Measurements from ENCODE around the gene AUTS2. TPM values are rescaled to one million over a fixed set of nuclear protein-coding genes. Genes with fewer than 3 reads are reported as not detected.

AUTS2 gene
- polyA plus RNA-seq, 1 donor from 2014 or later = 97.3 TPM

- Histone ChIP-seq H3K27me3 (ENCODE audit: insufficient read depth, low read depth, low read length) (no peaks in the 10 kb centered on the region), H3K4me2 (ENCODE audit: low read length) (no peak overlapping the region), H2AFZ (ENCODE audit: low read depth, low read length) (no peak overlapping the region), H3K4me3 (ENCODE audit: low read length) (no peak overlapping the region), H3F3A (ENCODE audit: insufficient read depth, low read length, poor library complexity, severe bottlenecking) (no peaks in the 10 kb centered on the region), H3K36me3 (ENCODE audit: insufficient read depth, low read length) (no peaks in the 10 kb centered on the region), H3K27ac (ENCODE audit: low read length) (no peak overlapping the region), H3K9ac (ENCODE audit: low read length) (no peak overlapping the region), H4K20me1 (ENCODE audit: insufficient read depth) (peaks cover 89% of the 10 kb centered on the region), H3K79me2 (replicated peaks; ENCODE audit: insufficient read depth, low read length) (peaks cover 94% of the 10 kb centered on the region), H3K9me2 (ENCODE audit: insufficient read depth, low read length) (no peaks in the 10 kb centered on the region), H3K9me3 (ENCODE audit: low read length) (no peaks in the 10 kb centered on the region)
- TF ChIP-seq EP300 (conservative IDR thresholded peaks at IDR 0.05; ENCODE audit: poor library complexity, severe bottlenecking) = no peak
- no peak for TF ChIP-seq MXI1 (conservative IDR thresholded peaks at IDR 0.05; ENCODE audit: poor library complexity, severe bottlenecking)
- no peak for TF ChIP-seq SMC3 (conservative IDR thresholded peaks at IDR 0.05; ENCODE audit: poor library complexity)
- TF ChIP-seq TAF1 (IDR thresholded peaks at IDR 0.05; ENCODE audit: low read depth) = no peak
- no peak for TF ChIP-seq POLR2AphosphoS5 (IDR thresholded peaks at IDR 0.05)
- no peak for TF ChIP-seq REST (IDR thresholded peaks at IDR 0.05; ENCODE audit: borderline replicate concordance)
- TF ChIP-seq CTCF (IDR thresholded peaks at IDR 0.05; ENCODE audit: poor library complexity, severe bottlenecking) = no peak
- no peak for TF ChIP-seq EZH2 (IDR thresholded peaks at IDR 0.05; ENCODE audit: borderline replicate concordance, insufficient read depth, low read length, poor library complexity, severe bottlenecking)
- no peak for TF ChIP-seq RAD21 (conservative IDR thresholded peaks at IDR 0.05)
Measured at GRCh38 chr7:70749831-70750230, 1151.6 kb downstream of the AUTS2 start.

GRCh38 chr7:70751895-70752294, 1153.6 kb downstream of the AUTS2 start:
- peaks cover 86% of the 10 kb centered on the region for H4K20me1 ChIP-seq (ENCODE audit: insufficient read depth)
- H3K9me3 ChIP-seq (ENCODE audit: low read length) = no peaks in the 10 kb centered on the region
- H2AFZ ChIP-seq (ENCODE audit: low read depth, low read length) = no peak overlapping the region
- no peak overlapping the region for H3K27ac ChIP-seq (ENCODE audit: low read length)
- no peaks in the 10 kb centered on the region for H3K27me3 ChIP-seq (ENCODE audit: insufficient read depth, low read depth, low read length)
- TF ChIP-seq TAF1 (IDR thresholded peaks at IDR 0.05; ENCODE audit: low read depth) = no peak
- H3K36me3 ChIP-seq (ENCODE audit: insufficient read depth, low read length) = no peaks in the 10 kb centered on the region
- no peaks in the 10 kb centered on the region for H3K9me2 ChIP-seq (ENCODE audit: insufficient read depth, low read length)
- no peaks in the 10 kb centered on the region for H3F3A ChIP-seq (ENCODE audit: insufficient read depth, low read length, poor library complexity, severe bottlenecking)
- no peak overlapping the region for H3K9ac ChIP-seq (ENCODE audit: low read length)
- H3K79me2 ChIP-seq (replicated peaks; ENCODE audit: insufficient read depth, low read length) = peaks cover 94% of the 10 kb centered on the region
- no peak overlapping the region for H3K4me3 ChIP-seq (ENCODE audit: low read length)
- no peak overlapping the region for H3K4me2 ChIP-seq (ENCODE audit: low read length)

GRCh38 chr7:70752794-70753241, 1154.5 kb downstream of the AUTS2 start:
- Histone ChIP-seq H3K27ac (ENCODE audit: low read length) (no peak overlapping the region), H2AFZ (ENCODE audit: low read depth, low read length) (no peak overlapping the region), H3K9ac (ENCODE audit: low read length) (no peak overlapping the region), H3K27me3 (ENCODE audit: insufficient read depth, low read depth, low read length) (no peaks in the 10 kb centered on the region), H3K9me2 (ENCODE audit: insufficient read depth, low read length) (no peaks in the 10 kb centered on the region), H4K20me1 (ENCODE audit: insufficient read depth) (peaks cover 88% of the 10 kb centered on the region), H3K9me3 (ENCODE audit: low read length) (no peaks in the 10 kb centered on the region), H3K79me2 (replicated peaks; ENCODE audit: insufficient read depth, low read length) (peaks cover 97% of the 10 kb centered on the region), H3K4me3 (ENCODE audit: low read length) (no peak overlapping the region), H3F3A (ENCODE audit: insufficient read depth, low read length, poor library complexity, severe bottlenecking) (no peaks in the 10 kb centered on the region), H3K4me2 (ENCODE audit: low read length) (no peak overlapping the region), H3K36me3 (ENCODE audit: insufficient read depth, low read length) (no peaks in the 10 kb centered on the region)
- TF ChIP-seq SMC3 (conservative IDR thresholded peaks at IDR 0.05; ENCODE audit: poor library complexity) = no peak
- no peak for TF ChIP-seq EZH2 (IDR thresholded peaks at IDR 0.05; ENCODE audit: borderline replicate concordance, insufficient read depth, low read length, poor library complexity, severe bottlenecking)
- no peak for TF ChIP-seq EP300 (conservative IDR thresholded peaks at IDR 0.05; ENCODE audit: poor library complexity, severe bottlenecking)
- no peak for TF ChIP-seq POLR2AphosphoS5 (IDR thresholded peaks at IDR 0.05)
- TF ChIP-seq RAD21 (conservative IDR thresholded peaks at IDR 0.05) = no peak
- TF ChIP-seq TAF1 (IDR thresholded peaks at IDR 0.05; ENCODE audit: low read depth) = no peak
- no peak for TF ChIP-seq CTCF (IDR thresholded peaks at IDR 0.05; ENCODE audit: poor library complexity, severe bottlenecking)
- TF ChIP-seq MXI1 (conservative IDR thresholded peaks at IDR 0.05; ENCODE audit: poor library complexity, severe bottlenecking) = no peak
- TF ChIP-seq REST (IDR thresholded peaks at IDR 0.05; ENCODE audit: borderline replicate concordance) = no peak
